HCT116 (cell line): ENCODE data around the gene PDCD2L. TPM values are rescaled to one million over a fixed set of nuclear protein-coding genes. Genes with fewer than 3 reads are reported as not detected.

Source experiments
- ATAC-seq: fragments of 200-7000 bp; cut with Tn5 transposase; 2 replicates; pipeline ENCODE4 v1.9.1; 2020; ENCODE audit warnings: mild to moderate bottlenecking, moderate library complexity
- BruUV-seq: library from RNA; stranded (reverse); fragments of 400-500 nt; replicated peaks from 2 replicates; lab custom pipeline; 2021; lab: Mats Ljungman, UMichigan
- CTCF ChIA-PET: fragments of 300-600 bp; sonication (Branson Sonifier 250); formaldehyde crosslinking; loops from one replicate; lab custom pipeline; 2021; ENCODE audit warnings: antibody characterized with exemption; lab: Charles Lee
- POLR2A ChIA-PET: fragments of 300-600, 350-600 bp; sonication (Branson Sonifier 250); formaldehyde crosslinking; loops from one replicate; lab custom pipeline; 2021; ENCODE audit warnings: antibody characterized with exemption; lab: Charles Lee
- RAD21 ChIA-PET, 2 experiments: fragments of 300-600 bp; sonication (Branson Sonifier 250); formaldehyde crosslinking; loops; one replicate each; lab custom pipeline; 2023; ENCODE audit warnings: low total read pairs in 2 of 2; ENCODE audit not compliant: uncharacterized antibody in 2 of 2, unreplicated experiment in 2 of 2, low non-redundant PET in 1 of 2; lab: Charles Lee
- DNase-seq: peaks from one replicate; pipeline ENCODE4 v3.0.0-alpha.2; 2010; ENCODE audit warnings: low read depth, low spot score
- H2AFZ ChIP-seq: fragments of 200-600 bp; shearing (Covaris generic), sonication (generic); 2 replicates; pipeline ENCODE4 v1.6.1; 2017; ENCODE audit warnings: low read depth, mixed run types, mixed read lengths, antibody characterized with exemption, low read length; ENCODE audit not compliant: poor library complexity, severe bottlenecking
- H3K27ac ChIP-seq: 2 replicates; pipeline ENCODE4 v1.5.1; 2012; ENCODE audit warnings: low read depth, low read length
- H3K27me3 ChIP-seq: fragments of 200-600 bp; sonication (generic); 2 replicates; pipeline ENCODE4 v1.6.1; 2016; ENCODE audit warnings: mixed run types, low read length, mixed read lengths; ENCODE audit not compliant: insufficient read depth
- H3K36me3 ChIP-seq, 2 experiments: fragments of 200-500 bp in 1 of 2; fragments of 200-600 bp in 1 of 2; sonication (Bioruptor generic) in 1 of 2; sonication (generic) in 1 of 2; 2 replicates each; pipeline versions ENCODE4 v1.5.1 to v1.6.1; 2014 to 2016; ENCODE audit warnings: low read length in 2 of 2, inconsistent platforms in 1 of 2, mixed read lengths in 1 of 2, mixed run types in 1 of 2; ENCODE audit not compliant: insufficient read depth in 2 of 2, control insufficient read depth in 1 of 2
- H3K4me1 ChIP-seq, 2 experiments: fragments of 200-600 bp in 1 of 2; sonication (generic) in 1 of 2; 2 replicates each; pipeline versions ENCODE4 v1.5.1 to v1.6.1; 2012 to 2017; ENCODE audit warnings: low read length in 2 of 2, inconsistent platforms in 1 of 2, mild to moderate bottlenecking in 1 of 2, mixed read lengths in 1 of 2, mixed run types in 1 of 2, moderate library complexity in 1 of 2; ENCODE audit not compliant: insufficient read depth in 2 of 2, control insufficient read depth in 1 of 2
- H3K4me2 ChIP-seq: fragments of 200-600 bp; sonication (generic); 2 replicates; pipeline ENCODE4 v1.6.1; 2017; ENCODE audit warnings: mixed run types, low read length, mixed read lengths
- H3K4me3 ChIP-seq, 2 experiments: fragments of 200-600 bp in 1 of 2; sonication (generic) in 1 of 2; replicated peaks in 1 of 2; 2 replicates each; pipeline ENCODE4 v1.5.1; 2011 to 2016; ENCODE audit warnings: low read length in 2 of 2, control low read depth in 1 of 2, low read depth in 1 of 2, mild to moderate bottlenecking in 1 of 2, mixed read lengths in 1 of 2, mixed run types in 1 of 2
- H3K79me2 ChIP-seq: fragments of 200-600 bp; sonication (generic); 2 replicates; pipeline ENCODE4 v1.6.1; 2017; ENCODE audit warnings: mild to moderate bottlenecking, mixed run types, low read length, moderate library complexity, mixed read lengths; ENCODE audit not compliant: insufficient read depth
- H3K9ac ChIP-seq: fragments of 200-600 bp; sonication (generic); 2 replicates; pipeline ENCODE4 v1.6.1; 2016; ENCODE audit warnings: low read length, mixed read lengths
- H3K9me2 ChIP-seq: fragments of 200-600 bp; sonication (generic), shearing (Covaris generic); 2 replicates; pipeline ENCODE4 v1.6.1; 2017; ENCODE audit warnings: mixed run types, mild to moderate bottlenecking, moderate library complexity; ENCODE audit not compliant: insufficient read depth
- H3K9me3 ChIP-seq, 2 experiments: fragments of 200-500 bp in 1 of 2; fragments of 200-600 bp in 1 of 2; sonication (Bioruptor generic) in 1 of 2; sonication (generic) in 1 of 2; 2 replicates each; pipeline ENCODE4 v1.6.1; 2014 to 2017; ENCODE audit warnings: low read length in 2 of 2, mixed read lengths in 2 of 2, inconsistent platforms in 1 of 2, low read depth in 1 of 2, mild to moderate bottlenecking in 1 of 2, mixed run types in 1 of 2, moderate library complexity in 1 of 2; ENCODE audit not compliant: control insufficient read depth in 1 of 2, insufficient read depth in 1 of 2
- H4K20me1 ChIP-seq: fragments of 200-600 bp; sonication (generic), shearing (Covaris generic); 2 replicates; pipeline ENCODE4 v1.6.1; 2017; ENCODE audit warnings: mixed run types, mild to moderate bottlenecking, moderate library complexity; ENCODE audit not compliant: insufficient read depth
- CBX3 ChIP-seq: IDR thresholded peaks from 2 replicates; pipeline ENCODE4 v1.6.1; 2012; ENCODE audit warnings: low read depth
- CEBPB ChIP-seq: IDR thresholded peaks from 2 replicates; pipeline ENCODE4 v1.6.1; 2012; ENCODE audit warnings: low read depth
- EGR1 ChIP-seq: IDR thresholded peaks from 2 replicates; pipeline ENCODE4 v1.6.1; 2012; ENCODE audit warnings: low read depth
- EZH2phosphoT487 ChIP-seq: fragments of 200-600 bp; IDR thresholded peaks from 2 replicates; pipeline ENCODE4 v1.6.1; 2018; ENCODE audit warnings: antibody characterized with exemption, borderline replicate concordance
- FOSL1 ChIP-seq: IDR thresholded peaks from 2 replicates; pipeline ENCODE4 v1.6.1; 2012; ENCODE audit warnings: low read depth
- POLR2A ChIP-seq: IDR thresholded peaks from 2 replicates; pipeline ENCODE4 v1.7.0; 2011; ENCODE audit warnings: borderline replicate concordance; ENCODE audit not compliant: insufficient read depth, insufficient read length; ENCODE audit errors: extremely low read depth
- POLR2AphosphoS5 ChIP-seq: IDR thresholded peaks from 2 replicates; pipeline ENCODE4 v1.6.1; 2011; ENCODE audit warnings: mild to moderate bottlenecking, low read depth, low read length, moderate library complexity
- RAD21 ChIP-seq: IDR thresholded peaks from 2 replicates; pipeline ENCODE4 v1.6.1; 2012; ENCODE audit warnings: low read depth, mild to moderate bottlenecking
- SIN3A ChIP-seq: IDR thresholded peaks from 2 replicates; pipeline ENCODE4 v1.6.1; 2012; ENCODE audit warnings: low read depth
- SRF ChIP-seq: IDR thresholded peaks from 2 replicates; pipeline ENCODE4 v1.6.1; 2012; ENCODE audit warnings: low read depth
- TCF7L2 ChIP-seq: IDR thresholded peaks from 2 replicates; pipeline ENCODE4 v1.7.0; 2011; ENCODE audit warnings: borderline replicate concordance, inconsistent platforms; ENCODE audit not compliant: insufficient read depth, insufficient read length; ENCODE audit errors: extremely low read depth
- ZFX ChIP-seq: fragments of 450-650 bp; IDR thresholded peaks from 2 replicates; pipeline ENCODE4 v1.6.1; 2017
- ZNF274 ChIP-seq: fragments of 200-500 bp; sonication (Bioruptor generic); IDR thresholded peaks from 2 replicates; pipeline ENCODE4 v1.6.1; 2014; ENCODE audit warnings: mild to moderate bottlenecking, low read depth, low read length, inconsistent platforms
- intact Hi-C: fragments of 100-400 bp; cut with micrococcal nuclease; formaldehyde crosslinking; loops from 2 replicates; pipeline ENCODE4 v1.10.0; 2022
- total RNA-seq: library from RNA; stranded (reverse); gene quantifications from one replicate; pipeline ENCODE4 v1.2.1, GENCODE V29; 2021; ENCODE audit not compliant: unreplicated experiment
- TF ChIP-seq, protein P1 (sequence below), 3 experiments: fragments of 200-600 bp in 1 of 3; sonication (generic) in 1 of 3; IDR thresholded peaks in 2 of 3; conservative IDR thresholded peaks in 1 of 3; 2 replicates each; pipeline ENCODE4 v1.5.1; 2012 to 2017; ENCODE audit warnings: low read depth in 2 of 3, low read length in 2 of 3, antibody characterized with exemption in 1 of 3, borderline replicate concordance in 1 of 3, control low read depth in 1 of 3, mild to moderate bottlenecking in 1 of 3, mixed read lengths in 1 of 3, mixed run types in 1 of 3, moderate library complexity in 1 of 3; ENCODE audit not compliant: insufficient read depth in 1 of 3
- TF ChIP-seq, protein P2 (sequence below): IDR thresholded peaks from 2 replicates; pipeline ENCODE4 v1.6.1; 2012
- TF ChIP-seq, protein P3 (sequence below): IDR thresholded peaks from 2 replicates; pipeline ENCODE4 v1.6.1; 2012
- TF ChIP-seq, protein P4 (sequence below): IDR thresholded peaks from 2 replicates; pipeline ENCODE4 v1.6.1; 2011; ENCODE audit warnings: mild to moderate bottlenecking, low read length, moderate library complexity; ENCODE audit not compliant: insufficient replicate concordance; ENCODE audit errors: extremely low read depth

Gene PDCD2L
- total RNA-seq, 1 experiment from 2014 or later = 30.0 TPM

DNA sequence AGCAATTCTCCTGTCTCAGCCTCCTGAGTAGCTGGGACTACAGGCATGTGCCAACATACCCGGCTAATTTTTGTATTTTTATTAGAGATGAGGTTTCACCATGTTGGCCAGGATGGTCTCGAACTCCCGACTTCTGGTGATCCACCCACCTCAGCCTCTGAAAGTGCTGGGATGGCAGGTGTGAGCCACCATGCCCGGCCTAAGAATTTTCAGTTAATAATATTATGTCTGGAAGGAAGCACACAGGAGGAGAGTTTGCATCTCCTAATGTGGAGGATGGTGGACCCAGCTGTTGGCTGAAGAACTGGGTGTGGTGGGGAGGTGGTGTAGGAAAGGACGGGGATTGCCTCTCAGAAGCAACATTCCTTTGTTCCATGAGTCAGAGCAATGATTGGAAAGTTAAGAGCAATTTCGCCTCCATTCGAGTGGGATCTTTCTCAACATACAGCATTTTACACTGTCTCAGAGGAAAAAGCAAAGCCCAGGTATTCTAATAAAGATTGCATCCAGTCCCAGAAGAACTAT, 11.9 kb downstream of the PDCD2L start:
- BruUV-seq = no TSS peak
- CTCF ChIA-PET = no interaction called here
- no peak for DNase-seq

More for the DNA sequence above, 11.9 kb downstream of the PDCD2L start:
- Histone ChIP-seq H4K20me1 (no peaks in the 10 kb centered on the region), H3K4me3 (no peak overlapping the region), H3K27me3 (no peaks in the 10 kb centered on the region), H3K9me3 (no peaks in the 10 kb centered on the region), H3K79me2 (peaks cover 37% of the 10 kb centered on the region), H3K4me1 (no peaks in the 10 kb centered on the region), H2AFZ (no peak overlapping the region), H3K27ac (peak overlapping the region; percentile 22; the same call in 1 of the 2 replicates), H3K36me3 (peaks cover 29 to 36% of the 10 kb centered on the region in 2 experiments), H3K9me2 (no peaks in the 10 kb centered on the region), H3K4me2 (no peak overlapping the region), H3K9ac (no peak overlapping the region)
- intact Hi-C loops = no loop called here
- TF ChIP-seq EGR1 = no peak
- no peak for TF ChIP-seq EZH2phosphoT487
- TF ChIP-seq TCF7L2 = no peak
- TF ChIP-seq FOSL1 = no peak
- TF ChIP-seq POLR2AphosphoS5 = no peak
- TF ChIP-seq, protein P1, sequence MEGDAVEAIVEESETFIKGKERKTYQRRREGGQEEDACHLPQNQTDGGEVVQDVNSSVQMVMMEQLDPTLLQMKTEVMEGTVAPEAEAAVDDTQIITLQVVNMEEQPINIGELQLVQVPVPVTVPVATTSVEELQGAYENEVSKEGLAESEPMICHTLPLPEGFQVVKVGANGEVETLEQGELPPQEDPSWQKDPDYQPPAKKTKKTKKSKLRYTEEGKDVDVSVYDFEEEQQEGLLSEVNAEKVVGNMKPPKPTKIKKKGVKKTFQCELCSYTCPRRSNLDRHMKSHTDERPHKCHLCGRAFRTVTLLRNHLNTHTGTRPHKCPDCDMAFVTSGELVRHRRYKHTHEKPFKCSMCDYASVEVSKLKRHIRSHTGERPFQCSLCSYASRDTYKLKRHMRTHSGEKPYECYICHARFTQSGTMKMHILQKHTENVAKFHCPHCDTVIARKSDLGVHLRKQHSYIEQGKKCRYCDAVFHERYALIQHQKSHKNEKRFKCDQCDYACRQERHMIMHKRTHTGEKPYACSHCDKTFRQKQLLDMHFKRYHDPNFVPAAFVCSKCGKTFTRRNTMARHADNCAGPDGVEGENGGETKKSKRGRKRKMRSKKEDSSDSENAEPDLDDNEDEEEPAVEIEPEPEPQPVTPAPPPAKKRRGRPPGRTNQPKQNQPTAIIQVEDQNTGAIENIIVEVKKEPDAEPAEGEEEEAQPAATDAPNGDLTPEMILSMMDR (IDR thresholded peaks at IDR 0.05 in 2 of 3, conservative IDR thresholded peaks at IDR 0.05 in 1 of 3; ENCODE audit: borderline replicate concordance in 1 of 3, insufficient read depth in 1 of 3, low read depth in 2 of 3, low read length in 2 of 3) = no peak
- no peak for TF ChIP-seq RAD21
- TF ChIP-seq CBX3 = no peak
- TF ChIP-seq, protein P2, sequence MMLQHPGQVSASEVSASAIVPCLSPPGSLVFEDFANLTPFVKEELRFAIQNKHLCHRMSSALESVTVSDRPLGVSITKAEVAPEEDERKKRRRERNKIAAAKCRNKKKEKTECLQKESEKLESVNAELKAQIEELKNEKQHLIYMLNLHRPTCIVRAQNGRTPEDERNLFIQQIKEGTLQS = no peak
- TF ChIP-seq ZNF274 = no peak
- TF ChIP-seq ZFX = no peak
- TF ChIP-seq SIN3A = no peak
- no peak for TF ChIP-seq SRF
- TF ChIP-seq, protein P3, sequence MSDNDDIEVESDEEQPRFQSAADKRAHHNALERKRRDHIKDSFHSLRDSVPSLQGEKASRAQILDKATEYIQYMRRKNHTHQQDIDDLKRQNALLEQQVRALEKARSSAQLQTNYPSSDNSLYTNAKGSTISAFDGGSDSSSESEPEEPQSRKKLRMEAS = no peak
- no peak for TF ChIP-seq POLR2A
- TF ChIP-seq, protein P4, sequence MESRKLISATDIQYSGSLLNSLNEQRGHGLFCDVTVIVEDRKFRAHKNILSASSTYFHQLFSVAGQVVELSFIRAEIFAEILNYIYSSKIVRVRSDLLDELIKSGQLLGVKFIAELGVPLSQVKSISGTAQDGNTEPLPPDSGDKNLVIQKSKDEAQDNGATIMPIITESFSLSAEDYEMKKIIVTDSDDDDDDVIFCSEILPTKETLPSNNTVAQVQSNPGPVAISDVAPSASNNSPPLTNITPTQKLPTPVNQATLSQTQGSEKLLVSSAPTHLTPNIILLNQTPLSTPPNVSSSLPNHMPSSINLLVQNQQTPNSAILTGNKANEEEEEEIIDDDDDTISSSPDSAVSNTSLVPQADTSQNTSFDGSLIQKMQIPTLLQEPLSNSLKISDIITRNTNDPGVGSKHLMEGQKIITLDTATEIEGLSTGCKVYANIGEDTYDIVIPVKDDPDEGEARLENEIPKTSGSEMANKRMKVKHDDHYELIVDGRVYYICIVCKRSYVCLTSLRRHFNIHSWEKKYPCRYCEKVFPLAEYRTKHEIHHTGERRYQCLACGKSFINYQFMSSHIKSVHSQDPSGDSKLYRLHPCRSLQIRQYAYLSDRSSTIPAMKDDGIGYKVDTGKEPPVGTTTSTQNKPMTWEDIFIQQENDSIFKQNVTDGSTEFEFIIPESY = no peak
- TF ChIP-seq CEBPB = no peak
- POLR2A ChIA-PET = no interaction called here
- ATAC-seq = no peak
- RAD21 ChIA-PET = no interaction called here
